ENCODE results near the gene TMEM186. TPM values are rescaled to one million over a fixed set of nuclear protein-coding genes. Genes with fewer than 3 reads are reported as not detected.

The TMEM186 gene
- total and polyA plus RNA-seq, 2 of the 8 experiments (the other 6 are each of a cell fraction or from before 2014, with no cell fraction given), result 13.1 TPM

GRCh38 chr16:8764525-8765250, 32.8 kb downstream of the TMEM186 start:
- CTCF ChIA-PET (ENCODE audit: partially characterized antibody), result interaction anchor here (0.9 to 1.5 kb wide), 6 partner anchors 13 to 115 kb away, joined by 3 to 5 read pairs (median 4); no protein-coding TSS in a partner anchor
- H3K56ac ChIP-seq (replicated peaks; ENCODE audit: insufficient read length, low read depth, low read length), result no peak overlapping the region
- H3K4ac ChIP-seq (replicated peaks; ENCODE audit: insufficient read length, low read depth, low read length), result no peak overlapping the region
- H4K20me1 ChIP-seq (replicated peaks in 1 of 2; ENCODE audit: control insufficient read depth in 1 of 2, insufficient read depth in 2 of 2, low read length in 2 of 2), result no peaks in the 10 kb centered on the region
- no peaks in the 10 kb centered on the region for H3K23me2 ChIP-seq (ENCODE audit: low read depth, low read length)
- POLR2A ChIA-PET (ENCODE audit: partially characterized antibody), result interaction anchor here (1.0 to 1.7 kb wide), 2 partner anchors 12 to 105 kb away, joined by 4 to 5 read pairs; partner anchors contain the start of gene CARHSP1
- FAIRE-seq (no peak), DNase-seq (ENCODE audit: low read depth in 1 of 2, low spot score in 2 of 2) (peak in 1 of 2 experiments; percentile 55)
- no peaks in the 10 kb centered on the region for H3K36me3 ChIP-seq (ENCODE audit: control insufficient read depth in 2 of 4, insufficient read depth in 4 of 4, low read length in 3 of 4)
- 0 out of 2 replicates have a peak overlapping the region, but pooled peaks have one; percentile 66 for H2BK20ac ChIP-seq (ENCODE audit: low read length)
- peak overlapping the region; percentile 65 for H3K18ac ChIP-seq (ENCODE audit: extremely low read depth, low read length)
- no peak overlapping the region for H3K23ac ChIP-seq (ENCODE audit: insufficient read length)
- 77% methylated on average over 18 of the region's 18 CpGs; no CpG with 5 or more reads in 1 of the 2 experiments for WGBS, 2 experiments (ENCODE audit: extremely low coverage in 1 of 2, insufficient coverage in 1 of 2, insufficient read length in 1 of 2, insufficient replicate concordance in 2 of 2, low coverage in 1 of 2, low lambda C conversion rate in 2 of 2, missing lambda C conversion rate in 1 of 2)
- H3K27ac ChIP-seq (ENCODE audit: low read depth, low read length), result no peak overlapping the region
- peak overlapping the region in 1 of 2 experiments; percentile 12; a peak in 2 of 4 replicates for H3K4me2 ChIP-seq (ENCODE audit: insufficient read depth in 1 of 2, low read depth in 2 of 2, low read length in 2 of 2)
- H3K4me3 ChIP-seq (ENCODE audit: extremely low read depth in 1 of 4, insufficient read depth in 2 of 4, low read depth in 3 of 4, low read length in 4 of 4), result no peak overlapping the region
- peaks cover 0 to 11% (median 5%) of the 10 kb centered on the region in 4 experiments; a peak in 4 of 7 replicates for H3K4me1 ChIP-seq (replicated peaks in 1 of 4; ENCODE audit: control insufficient read depth in 3 of 4, insufficient read depth in 4 of 4, low read length in 3 of 4)
- H2AFZ ChIP-seq (ENCODE audit: low read length), result no peak overlapping the region; the same call in 1 of the 2 replicates
- H3K9ac ChIP-seq (replicated peaks in 1 of 4; ENCODE audit: extremely low read depth in 1 of 4, low read depth in 3 of 4, low read length in 3 of 4), result no peak overlapping the region
- H3K79me1 ChIP-seq (ENCODE audit: low read depth, low read length), result no peaks in the 10 kb centered on the region
- H2AK5ac ChIP-seq (ENCODE audit: low read depth, low read length), result no peak overlapping the region
- H2BK5ac ChIP-seq (ENCODE audit: low read depth, low read length), result no peak overlapping the region; the same call in 1 of the 2 replicates
- no peaks in the 10 kb centered on the region for H3K79me2 ChIP-seq (ENCODE audit: control insufficient read depth in 1 of 2, insufficient read depth in 2 of 2, low read length in 2 of 2)
- no peaks in the 10 kb centered on the region for H3K9me3 ChIP-seq (ENCODE audit: insufficient read depth in 2 of 2, low read depth in 1 of 2, low read length in 1 of 2)
- no peak overlapping the region for H4K91ac ChIP-seq (replicated peaks; ENCODE audit: insufficient read length, low read length)
- no peak overlapping the region for H3K14ac ChIP-seq (ENCODE audit: insufficient read length)
- no peak overlapping the region for H4K8ac ChIP-seq (ENCODE audit: extremely low read depth, insufficient read depth, low read length)
- no peak overlapping the region for H2BK120ac ChIP-seq (replicated peaks; ENCODE audit: low read depth, low read length)
- no peak overlapping the region for H4K5ac ChIP-seq (ENCODE audit: insufficient read length, low read depth, low read length)
- no peak overlapping the region for H2BK12ac ChIP-seq (ENCODE audit: low read depth, low read length)
- H2BK15ac ChIP-seq (ENCODE audit: low read length), result no peak overlapping the region
- no peaks in the 10 kb centered on the region for H3K27me3 ChIP-seq (replicated peaks in 1 of 4; ENCODE audit: control insufficient read depth in 3 of 4, extremely low read depth in 1 of 4, insufficient read depth in 3 of 4, low read length in 3 of 4)
- TF ChIP-seq RAD21 (IDR thresholded peaks at IDR 0.05 in 1 of 2, conservative IDR thresholded peaks at IDR 0.05 in 1 of 2; ENCODE audit: low read depth in 2 of 2, low read length in 2 of 2) (no peak), RFX5 (IDR thresholded peaks at IDR 0.05; ENCODE audit: borderline replicate concordance, low read depth, low read length) (peak; percentile 81), RXRA (IDR thresholded peaks at IDR 0.05; ENCODE audit: insufficient read depth, low read depth, low read length) (no peak)

All from H1 (cell line).